Colonic mucosa (tissue), 4 donors: ENCODE data around the gene ERH. TPM values are rescaled to one million over a fixed set of nuclear protein-coding genes. Genes with fewer than 3 reads are reported as not detected.

Experiments used
- DNase-seq: peaks from one replicate; pipeline ENCODE4 v3.0.0-alpha.2; 2020
- H3K27ac ChIP-seq: fragments of 200-600 bp; one replicate; pipeline ENCODE4 v1.8.0; 2021
- H3K27me3 ChIP-seq: fragments of 200-600 bp; one replicate; pipeline ENCODE4 v1.8.0; 2021
- H3K36me3 ChIP-seq: fragments of 200-600 bp; one replicate; pipeline ENCODE4 v1.8.0; 2021
- H3K4me1 ChIP-seq: fragments of 200-600 bp; one replicate; pipeline ENCODE4 v1.8.0; 2021; ENCODE audit warnings: mild to moderate bottlenecking
- H3K4me3 ChIP-seq: fragments of 200-600 bp; one replicate; pipeline ENCODE4 v1.8.0; 2021
- H3K9ac ChIP-seq, 2 donors: one replicate each; pipeline ENCODE4 v1.7.0; 2013; ENCODE audit warnings: control low read depth in 2 of 2, low read depth in 2 of 2, low read length in 2 of 2
- H3K9me3 ChIP-seq: fragments of 200-600 bp; one replicate; pipeline ENCODE4 v1.8.0; 2021
- CTCF ChIP-seq: fragments of 200-600 bp; IDR thresholded peaks from one replicate; pipeline ENCODE4 v1.8.0; 2022; ENCODE audit warnings: antibody characterized with exemption, mild to moderate bottlenecking
- intact Hi-C: fragments of 100-400 bp; cut with DNase I; formaldehyde crosslinking; loops from one replicate; pipeline ENCODE4 v1.14.1; 2022
- total RNA-seq, 2 donors: library from RNA; stranded (reverse); fragmentation: NEBNext Ultra II Directional in 1 of 2; extraction: Animal tissue kit (Norgen Biotek cat#: 25700) in 1 of 2; gene quantifications; one replicate each; pipeline ENCODE4 v1.2.1, GENCODE V29; 2021
- donor health status: healthy.
- donor health status: DM: no; HTN: no; CAD: no.
- donor health status: DM: no; HTN: no; CAD: no.

The ERH gene
- total RNA-seq, 2 donors from 2014 or later, result 118 to 192 TPM

- no peaks in the 10 kb centered on the region for H3K4me1 ChIP-seq
- no peaks in the 10 kb centered on the region for H3K27me3 ChIP-seq
- intact Hi-C loops, result no loop called here
- no peak overlapping the region for H3K27ac ChIP-seq
- no peaks in the 10 kb centered on the region for H3K36me3 ChIP-seq
- H3K9me3 ChIP-seq, result no peaks in the 10 kb centered on the region
- H3K9ac ChIP-seq, result no peak overlapping the region
- no peak for DNase-seq
- H3K4me3 ChIP-seq, result no peak overlapping the region
- no peak for TF ChIP-seq CTCF
Observed at GRCh38 chr14:69430306-69430939, 32.3 kb upstream of the ERH start.

- Histone ChIP-seq H3K27ac (no peak overlapping the region), H3K9me3 (no peaks in the 10 kb centered on the region), H3K4me1 (no peaks in the 10 kb centered on the region), H3K36me3 (no peaks in the 10 kb centered on the region), H3K4me3 (no peak overlapping the region), H3K9ac (no peak overlapping the region), H3K27me3 (no peaks in the 10 kb centered on the region)
- DNase-seq, result no peak
- intact Hi-C loops, result no loop called here
- TF ChIP-seq CTCF, result no peak
Observed at GRCh38 chr14:69429643-69430042, 31.5 kb upstream of the ERH start.

- no peak overlapping the region for H3K27ac ChIP-seq
- no peaks in the 10 kb centered on the region for H3K4me1 ChIP-seq
- intact Hi-C loops, result no loop called here
- no peak overlapping the region for H3K4me3 ChIP-seq
- TF ChIP-seq CTCF, result no peak
- no peaks in the 10 kb centered on the region for H3K27me3 ChIP-seq
- no peaks in the 10 kb centered on the region for H3K36me3 ChIP-seq
- no peaks in the 10 kb centered on the region for H3K9me3 ChIP-seq
- no peak overlapping the region for H3K9ac ChIP-seq
- no peak for DNase-seq
Observed at GRCh38 chr14:69428289-69428998, 30.3 kb upstream of the ERH start.

DNA sequence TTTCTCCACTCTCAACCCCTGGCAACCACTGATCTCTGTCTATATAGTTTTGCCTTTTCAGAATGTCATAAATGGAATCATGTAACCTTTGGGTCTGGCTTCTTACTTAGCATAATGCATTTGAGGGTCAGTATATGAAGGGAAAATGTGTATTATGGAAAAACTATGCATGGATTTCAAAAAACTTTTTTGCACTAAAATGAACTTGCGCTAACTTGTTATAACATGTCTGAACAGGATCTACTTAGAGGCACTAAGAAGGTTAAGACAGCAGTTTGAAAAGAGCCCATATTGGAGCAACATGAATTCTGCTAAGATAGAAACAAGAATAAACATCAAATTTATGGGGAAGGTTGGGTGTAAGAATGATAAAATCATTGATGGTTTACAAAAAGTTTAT is 29.5 kb upstream of the ERH start:
- no peak overlapping the region for H3K4me3 ChIP-seq
- TF ChIP-seq CTCF, result no peak
- no peaks in the 10 kb centered on the region for H3K4me1 ChIP-seq
- no peak overlapping the region for H3K9ac ChIP-seq
- no peak overlapping the region for H3K27ac ChIP-seq
- intact Hi-C loops, result no loop called here
- no peaks in the 10 kb centered on the region for H3K27me3 ChIP-seq
- no peaks in the 10 kb centered on the region for H3K9me3 ChIP-seq
- no peaks in the 10 kb centered on the region for H3K36me3 ChIP-seq
- DNase-seq, result no peak

- H3K27ac ChIP-seq, result no peak overlapping the region
- no peak overlapping the region for H3K9ac ChIP-seq
- no peak overlapping the region for H3K4me3 ChIP-seq
- DNase-seq, result no peak
- intact Hi-C loops, result no loop called here
- H3K27me3 ChIP-seq, result no peaks in the 10 kb centered on the region
- H3K36me3 ChIP-seq, result no peaks in the 10 kb centered on the region
- no peak for TF ChIP-seq CTCF
- no peaks in the 10 kb centered on the region for H3K9me3 ChIP-seq
- H3K4me1 ChIP-seq, result no peaks in the 10 kb centered on the region
Observed at GRCh38 chr14:69424149-69424923, 26.2 kb upstream of the ERH start.
